Measurements from ENCODE around the gene LINC00632. TPM values are rescaled to one million over a fixed set of nuclear protein-coding genes. Genes with fewer than 3 reads are reported as not detected.

LINC00632 gene
- total RNA-seq, 1 donor from 2014 or later, result 243 TPM

GRCh38 chrX:140776320-140776719, 66.8 kb downstream of the LINC00632 start:
- Mint-ChIP-seq H3K27ac (ENCODE audit: unreplicated experiment) (no peak overlapping the region), H3K9me3 (peaks cover 18% of the 10 kb centered on the region)
- TF ChIP-seq CTCF (conservative IDR thresholded peaks at IDR 0.05), result no peak

DNA sequence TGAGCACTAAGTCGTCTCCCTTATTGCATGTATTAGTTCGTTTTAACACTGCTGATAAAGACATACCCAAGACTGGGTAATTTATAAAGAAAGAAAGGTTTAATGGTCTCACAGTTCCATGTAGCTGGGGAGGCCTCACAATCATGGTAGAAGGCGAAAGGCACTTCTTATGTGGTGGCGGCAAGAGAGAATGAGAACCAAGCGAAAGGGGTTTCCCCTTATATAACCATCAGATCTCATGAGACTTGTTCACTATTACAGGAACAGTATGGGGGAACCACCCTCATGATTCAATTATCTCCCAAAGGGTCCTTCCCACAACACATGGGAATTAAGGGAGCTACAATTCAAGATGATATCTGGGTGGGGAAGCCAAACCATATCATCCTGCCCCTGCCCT, 85.1 kb downstream of the LINC00632 start:
- Mint-ChIP-seq H3K27me3 (ENCODE audit: low read depth) (no peaks in the 10 kb centered on the region), H3K36me3 (ENCODE audit: low read depth) (peaks cover 3% of the 10 kb centered on the region), H3K4me3 (no peak overlapping the region), H3K9me3 (peaks cover 14% of the 10 kb centered on the region), H3K27ac (ENCODE audit: unreplicated experiment) (no peak overlapping the region), H3K4me1 (no peaks in the 10 kb centered on the region)
- no peak for DNase-seq (ENCODE audit: low read depth, low spot score)
- TF ChIP-seq CTCF (conservative IDR thresholded peaks at IDR 0.05), result no peak

More at GRCh38 chrX:140776320-140776719, 66.8 kb downstream of the LINC00632 start:
- no peak overlapping the region for H3K4me3 Mint-ChIP-seq
- H3K4me1 Mint-ChIP-seq, result no peaks in the 10 kb centered on the region
- no peak for DNase-seq (ENCODE audit: low read depth, low spot score)
- no peaks in the 10 kb centered on the region for H3K27me3 Mint-ChIP-seq (ENCODE audit: low read depth)
- peaks cover 44% of the 10 kb centered on the region for H3K36me3 Mint-ChIP-seq (ENCODE audit: low read depth)

GRCh38 chrX:140799216-140799615, 89.7 kb downstream of the LINC00632 start:
- TF ChIP-seq CTCF (conservative IDR thresholded peaks at IDR 0.05), result no peak
- DNase-seq (ENCODE audit: low read depth, low spot score), result no peak
- Mint-ChIP-seq H3K36me3 (ENCODE audit: low read depth) (no peaks in the 10 kb centered on the region), H3K27ac (ENCODE audit: unreplicated experiment) (no peak overlapping the region), H3K9me3 (peaks cover 8% of the 10 kb centered on the region), H3K4me1 (no peaks in the 10 kb centered on the region), H3K4me3 (no peak overlapping the region), H3K27me3 (ENCODE audit: low read depth) (no peaks in the 10 kb centered on the region)

- Mint-ChIP-seq H3K27ac (ENCODE audit: unreplicated experiment) (no peak overlapping the region), H3K27me3 (ENCODE audit: low read depth) (no peaks in the 10 kb centered on the region), H3K4me1 (no peaks in the 10 kb centered on the region), H3K9me3 (peaks cover 10% of the 10 kb centered on the region), H3K4me3 (no peak overlapping the region), H3K36me3 (ENCODE audit: low read depth) (peaks cover under 1% of the 10 kb centered on the region)
- no peak for TF ChIP-seq CTCF (conservative IDR thresholded peaks at IDR 0.05)
- DNase-seq (ENCODE audit: low read depth, low spot score), result no peak
Observed at GRCh38 chrX:140804292-140804691, 94.7 kb downstream of the LINC00632 start.

DNA sequence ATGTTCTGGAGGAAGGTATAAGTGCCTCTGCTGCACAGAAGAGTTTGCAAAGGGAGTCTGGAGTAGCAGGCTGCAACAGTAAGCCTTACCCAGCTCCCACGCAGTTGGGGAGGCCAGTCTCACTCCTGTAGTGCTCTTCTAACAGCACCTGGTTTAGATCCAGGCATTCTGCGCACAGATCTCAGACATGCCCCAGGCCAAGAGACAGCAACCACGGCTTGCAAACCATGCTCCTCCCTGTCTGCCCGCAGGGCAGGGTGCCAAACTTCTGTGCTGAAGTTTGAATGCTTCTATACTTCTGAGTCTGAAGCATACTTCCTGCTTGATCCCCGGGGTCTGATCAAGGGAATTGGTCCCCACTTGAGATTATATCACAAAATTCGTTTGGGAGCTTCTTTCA, 106.3 kb downstream of the LINC00632 start:
- no peak for DNase-seq (ENCODE audit: low read depth, low spot score)
- Mint-ChIP-seq H3K4me3 (no peak overlapping the region), H3K9me3 (peaks cover 22% of the 10 kb centered on the region), H3K27ac (ENCODE audit: unreplicated experiment) (no peak overlapping the region), H3K27me3 (ENCODE audit: low read depth) (no peaks in the 10 kb centered on the region), H3K36me3 (ENCODE audit: low read depth) (peaks cover 13% of the 10 kb centered on the region), H3K4me1 (no peaks in the 10 kb centered on the region)
- no peak for TF ChIP-seq CTCF (conservative IDR thresholded peaks at IDR 0.05)

GRCh38 chrX:140817943-140818342, 108.4 kb downstream of the LINC00632 start:
- Mint-ChIP-seq H3K36me3 (ENCODE audit: low read depth) (peaks cover 3% of the 10 kb centered on the region), H3K27me3 (ENCODE audit: low read depth) (no peaks in the 10 kb centered on the region), H3K4me1 (no peaks in the 10 kb centered on the region), H3K27ac (ENCODE audit: unreplicated experiment) (no peak overlapping the region), H3K4me3 (no peak overlapping the region), H3K9me3 (peaks cover 10% of the 10 kb centered on the region)
- peak; percentile 5 for DNase-seq (ENCODE audit: low read depth, low spot score)
- peak; percentile 70 for TF ChIP-seq CTCF (conservative IDR thresholded peaks at IDR 0.05)
